ENCODE results near the gene IDUA.

DNA sequence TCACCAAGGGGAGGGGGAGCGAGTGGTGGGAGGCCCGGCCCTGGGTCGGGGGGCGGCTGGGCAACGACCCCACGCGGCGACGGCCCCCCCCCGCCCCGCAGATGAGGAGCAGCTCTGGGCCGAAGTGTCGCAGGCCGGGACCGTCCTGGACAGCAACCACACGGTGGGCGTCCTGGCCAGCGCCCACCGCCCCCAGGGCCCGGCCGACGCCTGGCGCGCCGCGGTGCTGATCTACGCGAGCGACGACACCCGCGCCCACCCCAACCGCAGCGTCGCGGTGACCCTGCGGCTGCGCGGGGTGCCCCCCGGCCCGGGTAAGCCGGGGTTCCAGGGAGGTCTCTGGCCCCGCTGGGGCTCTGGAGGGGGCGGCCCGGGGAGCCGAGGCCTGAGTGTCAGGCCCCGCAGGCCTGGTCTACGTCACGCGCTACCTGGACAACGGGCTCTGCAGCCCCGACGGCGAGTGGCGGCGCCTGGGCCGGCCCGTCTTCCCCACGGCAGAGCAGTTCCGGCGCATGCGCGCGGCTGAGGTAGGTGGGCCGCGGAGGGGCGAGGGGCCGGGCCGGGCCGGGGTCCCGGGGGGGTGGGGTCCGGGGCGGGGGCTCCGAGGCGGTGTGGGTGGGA, 15.9 kb downstream of the IDUA start:
- TF ChIP-seq, protein P1, sequence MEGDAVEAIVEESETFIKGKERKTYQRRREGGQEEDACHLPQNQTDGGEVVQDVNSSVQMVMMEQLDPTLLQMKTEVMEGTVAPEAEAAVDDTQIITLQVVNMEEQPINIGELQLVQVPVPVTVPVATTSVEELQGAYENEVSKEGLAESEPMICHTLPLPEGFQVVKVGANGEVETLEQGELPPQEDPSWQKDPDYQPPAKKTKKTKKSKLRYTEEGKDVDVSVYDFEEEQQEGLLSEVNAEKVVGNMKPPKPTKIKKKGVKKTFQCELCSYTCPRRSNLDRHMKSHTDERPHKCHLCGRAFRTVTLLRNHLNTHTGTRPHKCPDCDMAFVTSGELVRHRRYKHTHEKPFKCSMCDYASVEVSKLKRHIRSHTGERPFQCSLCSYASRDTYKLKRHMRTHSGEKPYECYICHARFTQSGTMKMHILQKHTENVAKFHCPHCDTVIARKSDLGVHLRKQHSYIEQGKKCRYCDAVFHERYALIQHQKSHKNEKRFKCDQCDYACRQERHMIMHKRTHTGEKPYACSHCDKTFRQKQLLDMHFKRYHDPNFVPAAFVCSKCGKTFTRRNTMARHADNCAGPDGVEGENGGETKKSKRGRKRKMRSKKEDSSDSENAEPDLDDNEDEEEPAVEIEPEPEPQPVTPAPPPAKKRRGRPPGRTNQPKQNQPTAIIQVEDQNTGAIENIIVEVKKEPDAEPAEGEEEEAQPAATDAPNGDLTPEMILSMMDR (IDR thresholded peaks at IDR 0.05) = no peak
- no peak for TF ChIP-seq ZFX (IDR thresholded peaks at IDR 0.05; ENCODE audit: borderline replicate concordance)
